GM18951 (cell line): ENCODE measurements around the gene TMTC2.

Experiments used
- POLR2A ChIP-seq: IDR thresholded peaks from 4 replicates; pipeline ENCODE4 v1.6.1; 2011; ENCODE audit warnings: mild to moderate bottlenecking; ENCODE audit not compliant: insufficient read length, insufficient read depth; ENCODE audit errors: extremely low read depth
- in situ Hi-C: fragments of 300-500 bp; cut with MboI; formaldehyde crosslinking; loops from one replicate; pipeline ENCODE4 v1.12.0; 2022; ENCODE audit warnings: low sequenced_read_pairs, mixed read lengths, inconsistent platforms; ENCODE audit not compliant: unreplicated experiment

Gene TMTC2

GRCh38 chr12:82896979-82897378 lies 210.3 kb downstream of the TMTC2 start:
- no peak for TF ChIP-seq POLR2A
- in situ Hi-C loops, result no loop called here

DNA sequence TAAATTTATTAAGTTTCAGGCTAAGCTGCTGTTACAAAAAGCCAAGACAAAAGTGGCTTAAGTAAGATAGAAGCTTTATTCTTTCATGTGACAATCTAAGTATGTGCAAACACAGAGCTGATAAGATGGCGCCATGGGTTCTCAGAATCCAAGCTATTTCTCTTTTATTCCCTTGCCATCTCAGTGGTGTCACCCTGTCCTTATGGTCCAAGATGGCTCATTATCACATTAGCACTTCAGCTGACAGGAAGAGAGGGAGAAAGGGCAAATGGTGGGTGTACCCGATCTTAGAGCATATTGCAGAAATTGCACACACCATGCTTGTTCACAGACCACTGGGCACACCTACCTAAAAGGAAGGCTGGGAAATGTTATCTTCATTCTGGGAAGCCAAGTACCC lies 211.7 kb downstream of the TMTC2 start:
- no peak for TF ChIP-seq POLR2A

DNA sequence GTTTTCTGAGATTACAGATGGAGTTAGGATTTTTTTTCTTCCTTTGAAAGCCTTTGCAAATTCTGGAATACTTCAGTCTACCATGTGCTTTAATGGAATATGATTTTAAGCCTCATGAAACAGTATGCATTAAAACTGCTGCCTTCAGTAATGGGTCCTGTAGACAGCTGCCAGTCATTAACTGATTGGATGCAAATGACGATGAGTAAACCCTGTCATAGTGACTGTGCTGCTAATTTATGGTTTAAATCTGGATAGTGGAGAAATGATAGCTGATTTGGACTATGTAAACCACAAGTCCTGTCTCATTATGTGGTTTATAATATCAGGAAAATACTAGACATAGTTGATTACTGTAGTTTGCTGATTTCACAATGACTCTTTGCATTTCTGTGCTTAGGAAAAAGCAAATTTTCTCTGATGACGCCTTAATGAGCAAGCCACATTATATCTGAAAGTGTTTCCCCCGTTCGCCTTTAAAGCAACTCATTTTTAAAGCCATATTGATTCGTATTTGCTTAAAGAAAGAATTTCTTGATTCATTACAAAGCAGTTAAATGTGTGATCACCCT lies 217.6 kb downstream of the TMTC2 start:
- TF ChIP-seq POLR2A, result no peak
- in situ Hi-C loops, result no loop called here

More for the DNA sequence above, 211.7 kb downstream of the TMTC2 start:
- in situ Hi-C loops, result no loop called here

DNA sequence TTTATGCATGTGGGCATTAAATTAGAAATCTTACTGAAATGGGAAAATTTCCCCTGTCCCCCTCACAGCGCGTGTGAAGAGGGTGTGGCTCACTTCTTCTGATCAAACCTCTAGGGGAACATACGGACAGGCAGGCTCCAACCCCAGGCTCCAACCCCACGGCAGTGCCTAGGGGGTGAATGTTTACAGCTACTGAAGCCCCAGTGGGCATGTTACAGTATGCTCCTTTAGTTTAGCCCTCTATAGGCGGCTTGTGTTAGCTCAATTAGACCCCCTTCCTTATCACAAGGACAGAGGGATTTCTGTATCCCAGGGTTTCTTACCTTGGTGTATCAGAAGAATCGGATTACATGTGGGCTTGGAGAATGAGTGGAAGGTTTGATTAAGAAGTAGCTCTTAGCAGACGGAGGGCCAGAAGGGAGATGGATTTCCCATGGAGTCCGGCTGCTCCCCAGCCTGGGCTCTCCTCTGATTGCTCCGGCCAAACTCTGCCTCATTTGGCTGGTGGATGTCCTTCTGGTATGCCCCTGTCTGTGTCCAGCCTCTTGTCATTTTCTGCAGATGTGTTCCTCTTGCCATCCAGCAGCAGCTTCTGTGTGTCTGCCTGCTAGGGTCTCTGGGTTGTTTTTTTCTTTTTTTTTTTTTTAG lies 223.7 kb downstream of the TMTC2 start:
- in situ Hi-C loops, result no loop called here

DNA sequence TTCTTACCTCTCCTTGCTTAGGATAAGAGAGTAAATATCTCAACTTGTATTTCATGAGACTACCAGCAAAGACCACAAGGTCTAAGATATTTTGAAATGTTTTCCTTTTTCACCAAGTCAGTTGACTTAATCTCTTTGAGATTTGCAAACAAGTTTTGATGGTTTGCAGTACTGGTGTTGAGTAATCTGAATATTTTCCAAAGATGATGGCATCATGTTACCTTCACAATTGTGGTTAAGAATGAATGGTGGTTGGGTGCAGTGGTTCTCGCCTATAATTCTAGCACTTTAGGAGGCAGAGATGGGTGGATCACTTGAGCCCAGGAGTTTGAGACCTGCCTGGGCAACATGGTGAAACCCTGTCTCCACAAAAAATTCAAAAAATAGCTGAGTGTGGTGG lies 225.7 kb downstream of the TMTC2 start:
- TF ChIP-seq POLR2A, result no peak
- in situ Hi-C loops, result no loop called here

More for the DNA sequence above, 223.7 kb downstream of the TMTC2 start:
- TF ChIP-seq POLR2A, result no peak

GRCh38 chr12:82919388-82920054 lies 232.8 kb downstream of the TMTC2 start:
- in situ Hi-C loops, result no loop called here

DNA sequence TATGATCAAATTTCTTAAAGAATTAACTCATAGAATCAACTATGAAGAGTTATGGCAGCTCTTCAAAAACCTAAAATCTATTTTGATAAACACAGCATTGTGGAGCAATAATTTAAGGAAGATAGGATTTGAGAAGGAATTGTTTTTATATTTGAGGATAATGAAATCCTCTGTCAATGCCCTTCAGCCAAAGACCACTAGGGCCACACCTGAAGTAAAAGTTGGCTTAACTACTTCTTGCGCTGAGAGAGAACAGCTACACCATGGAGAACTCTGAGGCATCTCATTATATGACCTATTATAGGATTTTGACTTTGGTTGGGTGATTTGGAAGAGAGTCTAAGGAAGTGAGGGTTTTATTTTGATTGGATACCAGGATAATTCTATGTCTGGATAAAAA lies 237.2 kb downstream of the TMTC2 start:
- in situ Hi-C loops, result no loop called here
- TF ChIP-seq POLR2A, result no peak

More at GRCh38 chr12:82919388-82920054, 232.8 kb downstream of the TMTC2 start:
- no peak for TF ChIP-seq POLR2A

- in situ Hi-C loops, result no loop called here
- TF ChIP-seq POLR2A, result no peak
These were observed 239.9 kb downstream of the TMTC2 start for GRCh38 chr12:82926630-82927029.

- no peak for TF ChIP-seq POLR2A
- in situ Hi-C loops, result no loop called here
These were observed 243.6 kb downstream of the TMTC2 start for GRCh38 chr12:82930301-82930700.

- no peak for TF ChIP-seq POLR2A
- in situ Hi-C loops, result no loop called here
These were observed 244.8 kb downstream of the TMTC2 start for GRCh38 chr12:82931349-82932116.

- no peak for TF ChIP-seq POLR2A
- in situ Hi-C loops, result no loop called here
These were observed 250.4 kb downstream of the TMTC2 start for GRCh38 chr12:82937151-82937550.

- in situ Hi-C loops, result no loop called here
- no peak for TF ChIP-seq POLR2A
These were observed 255.8 kb downstream of the TMTC2 start for GRCh38 chr12:82942521-82942920.

GRCh38 chr12:82942991-82943401 lies 256.3 kb downstream of the TMTC2 start:
- in situ Hi-C loops, result no loop called here
- TF ChIP-seq POLR2A, result no peak
